HG03354 (cell line): Measurements from ENCODE around the gene SH3BGRL.
"Not testable (repeated sequence)": the region's sequence is repeated elsewhere in the genome, so short reads cannot be mapped to it uniquely, and the experiment has no call there.

Experiments used
- ATAC-seq: cut with Tn5 transposase; IDR thresholded peaks from one replicate; pipeline ENCODE4 v1.9.1; 2021; ENCODE audit warnings: mild to moderate bottlenecking; ENCODE audit not compliant: unreplicated experiment, poor library complexity, severe bottlenecking

Gene SH3BGRL

DNA sequence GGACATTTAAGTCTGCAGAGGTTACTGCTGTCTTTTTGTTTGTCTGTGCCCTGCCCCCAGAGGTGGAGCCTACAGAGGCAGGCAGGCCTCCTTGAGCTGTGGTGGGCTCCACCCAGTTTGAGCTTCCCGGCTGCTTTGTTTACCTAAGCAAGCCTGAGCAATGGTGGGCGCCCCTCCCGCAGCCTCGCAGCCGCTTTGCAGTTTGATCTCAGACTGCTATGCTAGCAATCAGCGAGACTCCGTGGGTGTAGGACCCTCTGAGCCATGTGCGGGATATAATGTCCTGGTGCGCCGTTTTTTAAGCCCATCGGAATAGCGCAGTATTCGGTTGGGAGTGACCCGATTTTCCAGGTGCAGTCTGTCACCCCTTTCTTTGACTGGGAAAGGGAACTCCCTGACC lies 143.4 kb downstream of the SH3BGRL start:
- ATAC-seq = not testable (repeated sequence)
